ACC112 (cell line): ENCODE measurements around the gene TRPM3.
"Not testable (repeated sequence)": the region's sequence is repeated elsewhere in the genome, so short reads cannot be mapped to it uniquely, and the experiment has no call there.

Source experiments
- H2AFZ ChIP-seq: fragments of 200-600 bp; sonication (generic); one replicate; pipeline ENCODE4 v1.6.0; 2017; ENCODE audit warnings: antibody characterized with exemption, low read length; ENCODE audit not compliant: unreplicated experiment
- H3K27ac ChIP-seq: fragments of 200-600 bp; sonication (generic); 2 replicates; pipeline ENCODE4 v1.5.1; 2014; ENCODE audit warnings: low read depth, mild to moderate bottlenecking, antibody characterized with exemption, low read length, moderate library complexity
- H3K27me3 ChIP-seq: fragments of 200-600 bp; sonication (generic); 2 replicates; pipeline ENCODE4 v1.6.1; 2014; ENCODE audit warnings: mild to moderate bottlenecking, antibody characterized with exemption, low read length, moderate library complexity, mixed read lengths; ENCODE audit not compliant: insufficient read depth
- H3K36me3 ChIP-seq: fragments of 200-600 bp; sonication (generic); 2 replicates; pipeline ENCODE4 v1.6.1; 2016; ENCODE audit warnings: mild to moderate bottlenecking, antibody characterized with exemption, low read length, moderate library complexity, mixed read lengths; ENCODE audit not compliant: insufficient read depth
- H3K4me1 ChIP-seq: fragments of 200-600 bp; sonication (generic); one replicate; pipeline ENCODE4 v1.6.1; 2016; ENCODE audit warnings: low read length, mixed read lengths; ENCODE audit not compliant: insufficient read depth, unreplicated experiment, control insufficient read depth
- H3K4me3 ChIP-seq: fragments of 200-600 bp; sonication (generic); 2 replicates; pipeline ENCODE4 v1.5.1; 2014; ENCODE audit warnings: mild to moderate bottlenecking, low read depth, low read length
- H3K79me2 ChIP-seq: fragments of 200-600 bp; sonication (generic); one replicate; pipeline ENCODE4 v1.6.0; 2016; ENCODE audit warnings: low read length; ENCODE audit not compliant: control insufficient read depth, unreplicated experiment, insufficient read depth

Gene TRPM3

DNA sequence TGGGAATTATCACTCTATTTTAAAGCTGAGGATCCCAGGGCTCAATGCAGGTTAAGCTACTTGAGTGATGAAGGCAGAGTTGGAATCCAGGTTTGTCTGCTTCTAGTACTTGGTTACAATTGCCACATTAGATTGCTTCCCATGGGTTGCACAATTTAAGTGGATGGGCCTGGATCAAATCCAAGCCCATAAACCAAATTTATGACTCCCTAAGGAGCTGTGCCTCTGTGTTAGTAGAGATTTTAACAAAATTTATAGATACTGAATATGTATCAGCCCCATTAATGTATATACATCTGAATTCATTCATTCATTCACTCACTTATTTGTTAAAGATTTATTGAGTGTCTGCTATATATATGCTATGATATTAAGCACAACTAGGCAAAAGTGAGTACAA is 374.7 kb downstream of the TRPM3 start:
- Histone ChIP-seq H3K27me3 (no peaks in the 10 kb centered on the region), H3K36me3 (no peaks in the 10 kb centered on the region), H3K4me3 (no peak overlapping the region), H3K79me2 (no peaks in the 10 kb centered on the region), H3K27ac (peak overlapping the region; percentile 23; the same call in 1 of the 2 replicates), H3K4me1 (peaks cover 18% of the 10 kb centered on the region), H2AFZ (no peak overlapping the region)

DNA sequence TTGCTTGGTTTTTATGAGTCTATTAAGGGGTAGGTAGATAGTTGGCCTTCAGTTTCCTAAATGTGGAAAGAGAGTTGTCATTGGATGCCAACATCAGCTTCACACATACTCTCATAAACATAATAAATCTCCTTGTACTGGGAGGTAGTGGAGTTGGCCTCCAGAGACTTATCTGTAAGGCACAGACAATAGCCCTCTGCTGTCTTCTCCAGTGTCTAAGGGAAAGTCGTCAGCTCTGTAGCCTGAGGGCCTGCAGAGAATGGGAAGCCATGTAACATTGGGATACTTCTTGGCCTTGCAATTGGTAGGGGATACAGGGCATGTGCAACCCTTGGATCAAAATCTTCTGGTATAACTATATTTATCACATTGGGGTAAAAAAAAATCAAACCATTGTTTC is 375.1 kb downstream of the TRPM3 start:
- Histone ChIP-seq H3K27ac (no peak overlapping the region), H3K4me3 (no peak overlapping the region), H3K79me2 (no peaks in the 10 kb centered on the region), H3K27me3 (no peaks in the 10 kb centered on the region), H2AFZ (no peak overlapping the region), H3K4me1 (peaks cover 18% of the 10 kb centered on the region), H3K36me3 (no peaks in the 10 kb centered on the region)

DNA sequence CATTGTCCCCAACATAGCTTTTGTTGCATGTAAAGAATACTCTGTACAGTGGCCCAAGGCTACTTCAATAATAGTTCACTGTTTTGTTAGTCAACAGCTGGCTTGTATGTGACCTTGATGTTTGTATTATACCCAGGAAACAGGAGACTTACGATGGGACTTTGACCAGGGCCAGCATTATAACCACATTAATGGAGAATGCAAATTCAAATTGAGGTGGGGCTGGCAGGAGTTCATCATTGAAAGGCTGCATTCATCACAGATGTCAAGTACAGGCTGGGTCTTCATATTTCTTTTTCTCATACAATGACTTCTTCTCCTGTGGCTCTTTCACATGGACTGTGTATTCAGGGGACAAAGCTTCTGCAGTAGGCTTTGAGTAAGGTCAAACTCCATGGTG is 396.6 kb downstream of the TRPM3 start:
- not testable (repeated sequence) for H3K4me3 ChIP-seq, H3K4me1 ChIP-seq, H2AFZ ChIP-seq, H3K27ac ChIP-seq, H3K79me2 ChIP-seq, H3K36me3 ChIP-seq, H3K27me3 ChIP-seq

DNA sequence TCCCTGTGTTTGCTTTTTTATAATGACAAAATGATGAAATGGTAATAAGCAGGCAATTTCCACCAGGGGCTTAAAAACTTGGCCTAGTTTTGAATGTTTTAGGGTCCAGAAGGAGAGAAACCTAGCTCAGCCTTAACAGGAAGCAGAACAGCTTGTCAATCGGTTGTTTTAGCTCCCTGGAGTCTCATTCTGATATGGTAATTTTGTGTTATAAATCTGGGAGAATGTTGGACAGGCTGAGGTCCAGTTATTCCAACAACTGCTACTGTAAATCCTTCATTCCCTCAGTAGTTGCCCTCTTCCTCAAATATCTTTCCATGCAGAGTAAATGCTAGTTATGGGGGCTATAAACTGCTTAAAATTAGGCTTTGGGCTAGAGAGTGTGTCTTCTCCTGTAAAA is 397.4 kb downstream of the TRPM3 start:
- H3K27me3 ChIP-seq, H3K79me2 ChIP-seq, H3K36me3 ChIP-seq, H3K4me3 ChIP-seq, H3K27ac ChIP-seq, H3K4me1 ChIP-seq, H2AFZ ChIP-seq: not testable (repeated sequence)

DNA sequence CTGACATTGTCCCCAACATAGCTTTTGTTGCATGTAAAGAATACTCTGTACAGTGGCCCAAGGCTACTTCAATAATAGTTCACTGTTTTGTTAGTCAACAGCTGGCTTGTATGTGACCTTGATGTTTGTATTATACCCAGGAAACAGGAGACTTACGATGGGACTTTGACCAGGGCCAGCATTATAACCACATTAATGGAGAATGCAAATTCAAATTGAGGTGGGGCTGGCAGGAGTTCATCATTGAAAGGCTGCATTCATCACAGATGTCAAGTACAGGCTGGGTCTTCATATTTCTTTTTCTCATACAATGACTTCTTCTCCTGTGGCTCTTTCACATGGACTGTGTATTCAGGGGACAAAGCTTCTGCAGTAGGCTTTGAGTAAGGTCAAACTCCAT is 414.6 kb downstream of the TRPM3 start:
- H3K27me3 ChIP-seq, H3K79me2 ChIP-seq, H3K27ac ChIP-seq, H2AFZ ChIP-seq, H3K4me3 ChIP-seq, H3K36me3 ChIP-seq, H3K4me1 ChIP-seq: not testable (repeated sequence)

DNA sequence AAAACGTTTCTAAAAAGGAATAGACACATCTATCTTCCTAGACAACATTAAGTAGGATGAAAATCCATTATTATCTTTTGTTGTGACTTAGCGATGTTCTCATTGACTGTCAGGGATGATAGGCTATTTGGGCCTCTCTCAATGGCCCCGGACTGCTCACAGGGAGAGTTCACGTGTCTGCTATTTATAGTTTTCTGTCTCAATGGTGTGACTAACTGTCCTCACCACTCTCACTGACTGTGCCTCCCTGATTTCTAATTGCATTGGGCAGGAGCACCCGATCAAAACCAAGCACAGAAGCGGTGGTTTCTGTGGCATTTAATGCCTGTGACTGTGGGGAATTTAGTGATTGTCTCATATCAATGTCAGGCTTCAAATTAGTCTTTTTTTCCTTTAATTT is 420.3 kb downstream of the TRPM3 start:
- no peaks in the 10 kb centered on the region for H3K36me3 ChIP-seq
- no peak overlapping the region for H3K4me3 ChIP-seq
- no peaks in the 10 kb centered on the region for H3K79me2 ChIP-seq
- no peak overlapping the region for H2AFZ ChIP-seq
- H3K27ac ChIP-seq, result no peak overlapping the region
- H3K27me3 ChIP-seq, result no peaks in the 10 kb centered on the region
- no peaks in the 10 kb centered on the region for H3K4me1 ChIP-seq

DNA sequence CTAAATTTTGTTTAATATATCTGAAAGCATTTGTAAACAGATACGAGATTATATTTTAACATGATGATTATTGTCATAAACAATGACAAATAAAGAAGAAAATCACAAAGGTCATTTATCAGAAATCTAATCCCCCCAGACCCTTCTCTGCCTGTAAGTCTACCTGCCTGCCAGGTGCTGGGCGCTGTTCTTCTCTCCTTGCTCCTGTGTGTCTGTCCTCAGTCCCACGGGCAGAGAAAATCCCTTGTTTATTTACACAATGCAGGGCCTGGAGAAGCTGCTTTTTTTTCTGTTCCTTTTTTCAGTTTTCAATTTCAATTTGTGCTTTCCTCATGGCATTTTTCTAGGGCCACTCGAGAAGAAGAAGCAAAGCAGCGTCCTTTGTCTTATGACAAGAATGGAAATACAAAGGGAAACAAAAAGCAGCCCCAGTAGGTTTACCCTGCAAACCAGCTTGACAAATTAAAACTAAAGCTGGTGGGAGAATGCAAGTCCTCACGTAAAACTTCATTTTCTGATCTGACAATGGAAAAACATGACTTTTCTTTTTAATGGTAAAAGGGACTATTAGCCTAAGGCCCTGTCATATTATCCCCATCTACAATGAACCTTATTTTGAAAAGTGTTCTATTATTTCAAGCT is 424.6 kb downstream of the TRPM3 start:
- Histone ChIP-seq H3K4me3 (no peak overlapping the region), H2AFZ (no peak overlapping the region), H3K27me3 (no peaks in the 10 kb centered on the region), H3K4me1 (no peaks in the 10 kb centered on the region), H3K36me3 (no peaks in the 10 kb centered on the region), H3K27ac (no peak overlapping the region), H3K79me2 (no peaks in the 10 kb centered on the region)

DNA sequence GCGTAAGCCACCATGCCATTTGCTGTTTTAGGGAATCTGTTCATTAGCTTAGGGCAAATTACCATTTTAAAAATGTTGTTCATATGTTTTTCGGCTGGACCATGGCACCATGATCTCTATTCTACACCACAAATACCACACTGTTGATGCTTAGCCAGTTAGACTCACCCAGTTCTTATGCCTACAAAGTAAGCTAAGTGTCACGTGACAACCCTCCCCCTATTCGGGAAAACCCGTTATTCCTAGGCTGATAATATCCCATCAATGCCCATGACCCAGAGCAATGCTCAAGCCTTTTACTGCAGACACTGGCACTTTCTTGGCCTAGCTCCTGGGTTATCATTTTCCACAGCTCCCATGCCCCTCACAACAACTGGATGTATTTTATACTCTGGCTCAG is 426.7 kb downstream of the TRPM3 start:
- Histone ChIP-seq H3K4me1 (no peaks in the 10 kb centered on the region), H3K27ac (no peak overlapping the region), H2AFZ (no peak overlapping the region), H3K79me2 (no peaks in the 10 kb centered on the region), H3K4me3 (no peak overlapping the region), H3K36me3 (no peaks in the 10 kb centered on the region), H3K27me3 (no peaks in the 10 kb centered on the region)

DNA sequence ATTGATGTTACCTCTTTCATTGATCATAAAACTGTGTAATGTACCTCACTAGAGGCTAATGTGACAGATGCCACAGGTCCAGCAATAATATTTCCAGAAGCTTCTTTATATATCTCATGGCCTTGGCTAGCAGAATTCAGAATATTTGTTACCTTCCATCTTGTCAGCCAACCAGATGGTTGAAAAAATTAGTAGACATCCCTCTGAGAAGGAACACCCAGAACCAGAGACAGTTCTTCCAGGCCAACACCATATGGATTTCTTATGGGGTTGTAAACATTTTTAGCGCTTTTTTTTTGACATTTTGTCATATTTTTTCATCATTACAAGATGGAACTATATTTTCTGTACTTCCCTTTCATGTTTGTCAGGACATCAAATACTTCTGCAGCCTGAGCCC is 428.2 kb downstream of the TRPM3 start:
- Histone ChIP-seq H3K27ac (no peak overlapping the region), H3K36me3 (no peaks in the 10 kb centered on the region), H3K79me2 (no peaks in the 10 kb centered on the region)

DNA sequence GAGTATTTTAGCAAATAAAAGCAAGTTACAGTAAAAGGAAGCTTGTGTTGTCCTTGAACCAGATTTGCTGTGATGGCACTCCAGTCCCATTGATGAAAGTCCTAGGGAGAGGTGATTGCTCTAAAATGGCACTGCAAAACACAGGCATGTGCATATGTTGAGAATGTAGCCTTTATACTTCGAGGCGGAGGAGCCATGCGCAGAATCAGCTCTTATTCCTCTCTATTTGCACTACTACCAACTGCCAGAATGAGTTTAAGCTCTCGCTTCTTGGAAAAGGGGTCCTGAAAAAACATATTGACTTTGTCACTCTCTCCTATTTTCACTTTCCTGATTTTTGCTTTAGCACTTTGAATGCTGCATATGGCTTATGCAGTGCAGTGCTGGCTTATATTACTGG is 429.0 kb downstream of the TRPM3 start:
- 0 out of 2 replicates have a peak, but pooled peaks cover 3% of the 10 kb centered on the region for H3K27me3 ChIP-seq
- H3K4me1 ChIP-seq, result no peaks in the 10 kb centered on the region
- no peak overlapping the region for H3K27ac ChIP-seq
- no peak overlapping the region for H2AFZ ChIP-seq
- H3K79me2 ChIP-seq, result no peaks in the 10 kb centered on the region
- H3K36me3 ChIP-seq, result no peaks in the 10 kb centered on the region
- H3K4me3 ChIP-seq, result no peak overlapping the region

More for the DNA sequence above, 428.2 kb downstream of the TRPM3 start:
- no peak overlapping the region for H2AFZ ChIP-seq
- no peak overlapping the region for H3K4me3 ChIP-seq
- 0 out of 2 replicates have a peak, but pooled peaks cover 3% of the 10 kb centered on the region for H3K27me3 ChIP-seq
- no peaks in the 10 kb centered on the region for H3K4me1 ChIP-seq

DNA sequence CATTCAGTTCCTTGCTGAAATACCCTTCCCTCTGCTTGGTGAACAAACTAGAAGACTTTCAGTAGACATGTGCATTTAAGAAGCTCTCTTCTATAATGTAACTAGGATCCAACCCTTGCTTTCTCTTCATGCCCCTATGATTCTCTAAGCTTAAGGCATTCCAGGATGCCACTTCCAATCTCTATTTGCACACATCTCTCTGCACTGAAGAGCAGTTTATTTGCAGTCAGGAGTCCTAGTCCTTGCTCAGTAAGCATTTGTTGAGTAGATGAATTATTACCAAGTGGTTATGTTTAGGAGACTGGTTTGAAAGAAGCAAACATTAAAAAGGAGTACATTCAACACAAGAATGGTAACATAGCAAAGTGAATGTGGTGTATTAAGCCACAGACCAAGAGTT is 432.7 kb downstream of the TRPM3 start:
- no peak overlapping the region for H3K4me3 ChIP-seq
- 0 out of 2 replicates have a peak, but pooled peaks cover 3% of the 10 kb centered on the region for H3K27me3 ChIP-seq
- H3K27ac ChIP-seq, result no peak overlapping the region
- H2AFZ ChIP-seq, result no peak overlapping the region
- no peaks in the 10 kb centered on the region for H3K4me1 ChIP-seq
- H3K36me3 ChIP-seq, result no peaks in the 10 kb centered on the region
- H3K79me2 ChIP-seq, result no peaks in the 10 kb centered on the region
